Mesenchymal stem cell (in vitro differentiated cells and primary cell): ENCODE measurements around the gene HOXA3.

ENCODE experiments used
- DNase-seq: peaks from one replicate; pipeline ENCODE4 v3.0.0-alpha.2; 2013
- H2AFZ ChIP-seq: one replicate; pipeline ENCODE4 v1.6.1; 2013; ENCODE audit warnings: low read depth, mild to moderate bottlenecking, control low read depth, inconsistent platforms, low read length, moderate library complexity
- H2AK5ac ChIP-seq: 2 replicates; pipeline ENCODE4 v1.6.1; 2013; ENCODE audit warnings: low read length, moderate library complexity, mild to moderate bottlenecking, inconsistent platforms; ENCODE audit not compliant: severe bottlenecking
- H2BK120ac ChIP-seq: one replicate; pipeline ENCODE4 v1.6.1; 2013; ENCODE audit warnings: low read depth, mild to moderate bottlenecking, inconsistent platforms, low read length, moderate library complexity
- H2BK12ac ChIP-seq, 2 experiments: one replicate each; pipeline ENCODE4 v1.6.1; 2013; ENCODE audit warnings: inconsistent platforms in 2 of 2, low read length in 2 of 2, mild to moderate bottlenecking in 2 of 2, moderate library complexity in 2 of 2, control low read depth in 1 of 2
- H2BK15ac ChIP-seq: one replicate; pipeline ENCODE4 v1.6.1; 2013; ENCODE audit warnings: mild to moderate bottlenecking, low read depth, inconsistent platforms; ENCODE audit not compliant: poor library complexity, severe bottlenecking
- H2BK5ac ChIP-seq: 2 replicates; pipeline ENCODE4 v1.6.1; 2013; ENCODE audit warnings: low read depth, mild to moderate bottlenecking, low read length, control low read depth, inconsistent platforms; ENCODE audit not compliant: poor library complexity, severe bottlenecking
- H3K14ac ChIP-seq, 2 experiments: one replicate each; pipeline ENCODE4 v1.6.1; 2013; ENCODE audit warnings: inconsistent platforms in 2 of 2, low read length in 2 of 2, control low read depth in 1 of 2, mild to moderate bottlenecking in 1 of 2, moderate library complexity in 1 of 2
- H3K18ac ChIP-seq, 2 experiments: one replicate each; pipeline ENCODE4 v1.6.1; 2013; ENCODE audit warnings: inconsistent platforms in 2 of 2, low read length in 2 of 2, control low read depth in 1 of 2, low read depth in 1 of 2, mild to moderate bottlenecking in 1 of 2
- H3K23ac ChIP-seq, 2 experiments: one replicate each; pipeline ENCODE4 v1.6.1; 2013; ENCODE audit warnings: inconsistent platforms in 2 of 2, low read length in 2 of 2, mild to moderate bottlenecking in 2 of 2, moderate library complexity in 2 of 2, control low read depth in 1 of 2
- H3K27ac ChIP-seq: 2 replicates; pipeline ENCODE4 v1.5.1; 2013; ENCODE audit warnings: mild to moderate bottlenecking, moderate library complexity, low read length, control low read depth, inconsistent platforms; ENCODE audit not compliant: poor library complexity, severe bottlenecking
- H3K27me3 ChIP-seq, 2 experiments: 2 replicates each; pipeline versions ENCODE4 v1.6.1 to v1.7.0; 2013; ENCODE audit warnings: low read length in 2 of 2, mild to moderate bottlenecking in 2 of 2, moderate library complexity in 2 of 2, control low read depth in 1 of 2, inconsistent platforms in 1 of 2; ENCODE audit not compliant: control insufficient read depth in 1 of 2, insufficient read depth in 1 of 2
- H3K36me3 ChIP-seq, 2 experiments: 2 replicates each; pipeline versions ENCODE4 v1.6.1 to v1.7.0; 2013; ENCODE audit warnings: low read length in 2 of 2, control low read depth in 1 of 2, inconsistent platforms in 1 of 2, low read depth in 1 of 2, mild to moderate bottlenecking in 1 of 2; ENCODE audit not compliant: insufficient read depth in 2 of 2, control insufficient read depth in 1 of 2
- H3K4ac ChIP-seq, 2 experiments: one replicate each; pipeline ENCODE4 v1.6.1; 2013; ENCODE audit warnings: inconsistent platforms in 2 of 2, low read length in 2 of 2, mild to moderate bottlenecking in 2 of 2, moderate library complexity in 2 of 2, control low read depth in 1 of 2, low read depth in 1 of 2
- H3K4me1 ChIP-seq: 2 replicates; pipeline ENCODE4 v1.6.1; 2013; ENCODE audit warnings: low read depth, low read length, control low read depth; ENCODE audit not compliant: control insufficient read depth, insufficient read depth
- H3K4me2 ChIP-seq: 2 replicates; pipeline ENCODE4 v1.6.1; 2013; ENCODE audit warnings: low read length, mild to moderate bottlenecking, inconsistent platforms; ENCODE audit not compliant: poor library complexity, severe bottlenecking
- H3K4me3 ChIP-seq, 2 experiments: 2 replicates each; pipeline versions ENCODE4 v1.5.1 to v1.7.0; 2013; ENCODE audit warnings: low read length in 2 of 2, mild to moderate bottlenecking in 2 of 2, control low read depth in 1 of 2, low read depth in 1 of 2; ENCODE audit not compliant: insufficient read depth in 1 of 2
- H3K79me1 ChIP-seq: replicated peaks from 2 replicates; pipeline ENCODE4 v1.6.1; 2013; ENCODE audit warnings: mild to moderate bottlenecking, control low read depth, low read length, inconsistent platforms; ENCODE audit not compliant: poor library complexity, severe bottlenecking
- H3K9ac ChIP-seq: 2 replicates; pipeline ENCODE4 v1.7.0; 2013; ENCODE audit warnings: mild to moderate bottlenecking, low read length, moderate library complexity
- H3K9me3 ChIP-seq: 2 replicates; pipeline ENCODE4 v1.7.0; 2013; ENCODE audit warnings: mild to moderate bottlenecking, low read length; ENCODE audit not compliant: control insufficient read depth
- H4K8ac ChIP-seq: one replicate; pipeline ENCODE4 v1.6.1; 2013; ENCODE audit warnings: inconsistent platforms, mild to moderate bottlenecking, low read length, moderate library complexity
- H4K91ac ChIP-seq: one replicate; pipeline ENCODE4 v1.6.1; 2013; ENCODE audit warnings: mild to moderate bottlenecking, low read length, inconsistent platforms
- WGBS: methylation state at CpG from one replicate; pipeline ENCODE4 v1.1.7; 2013; ENCODE audit warnings: mixed read lengths; 5-methylcytosine and 5-hydroxymethylcytosine counted together

Gene HOXA3

DNA sequence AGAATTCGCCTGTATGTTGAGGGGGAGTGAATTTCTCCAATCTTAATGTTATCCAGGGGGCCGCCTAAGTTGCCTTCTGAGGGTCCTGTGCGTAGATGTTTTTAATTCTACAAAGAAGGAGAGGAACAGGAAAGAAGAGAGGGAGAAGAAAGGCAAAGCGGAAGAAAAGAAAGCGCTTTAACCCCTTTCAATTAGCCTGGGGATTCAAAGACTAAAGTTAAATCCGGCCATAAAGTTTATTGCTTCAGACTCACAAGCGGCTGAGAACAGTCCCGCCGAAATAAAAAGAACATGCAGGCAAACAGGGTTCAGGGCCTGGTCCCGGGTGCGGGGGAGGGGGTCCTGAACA is 13.4 kb downstream of the HOXA3 start:
- Histone ChIP-seq H3K79me1 (no peaks in the 10 kb centered on the region), H2AFZ (no peak overlapping the region), H2BK5ac (peak overlapping the region; percentile 88), H4K91ac (no peak overlapping the region), H4K8ac (no peak overlapping the region), H3K23ac (no peak overlapping the region), H3K27me3 (no peaks in the 10 kb centered on the region), H2AK5ac (peak overlapping the region; percentile 82), H3K9me3 (no peaks in the 10 kb centered on the region), H3K4me3 (peak overlapping the region; percentile 70 to 82), H2BK12ac (peak overlapping the region in 1 of 2 experiments; percentile 57), H2BK15ac (no peak overlapping the region), H3K4me1 (peaks cover 9% of the 10 kb centered on the region), H3K9ac (peak overlapping the region; percentile 97), H3K18ac (peak overlapping the region in 1 of 2 experiments; percentile 21), H3K27ac (peak overlapping the region; percentile 81), H2BK120ac (no peak overlapping the region), H3K4ac (no peak overlapping the region), H3K14ac (no peak overlapping the region), H3K36me3 (peaks cover 3 to 26% of the 10 kb centered on the region in 2 experiments), H3K4me2 (peak overlapping the region; percentile 49)
- WGBS: 27% methylated on average over 10 of the region's 11 CpGs
- peak; percentile 13 for DNase-seq

DNA sequence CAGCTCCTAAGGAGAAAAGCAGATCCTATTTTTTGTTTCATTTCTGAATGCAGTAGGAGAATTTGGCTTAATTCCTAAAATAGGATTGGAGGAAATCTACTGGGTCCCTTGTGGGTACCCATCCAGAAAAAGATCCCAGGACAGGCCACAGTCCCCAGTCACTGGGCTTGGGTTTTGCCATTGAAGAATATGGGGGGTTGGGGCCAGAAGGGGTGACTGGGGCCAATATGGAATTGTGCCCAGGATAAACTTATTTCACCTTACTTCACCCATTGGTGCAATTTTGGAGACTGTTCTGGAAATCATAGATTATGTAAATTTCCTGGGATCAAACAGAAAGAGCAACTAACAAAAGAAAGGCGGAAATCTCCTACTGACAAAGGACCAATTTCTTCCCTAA is 13.9 kb downstream of the HOXA3 start:
- Histone ChIP-seq H3K4ac (no peak overlapping the region), H2AFZ (no peak overlapping the region), H3K27me3 (no peaks in the 10 kb centered on the region), H3K36me3 (peaks cover 3 to 26% of the 10 kb centered on the region in 2 experiments), H2AK5ac (peak overlapping the region; percentile 82), H4K91ac (no peak overlapping the region), H3K4me1 (peaks cover 8% of the 10 kb centered on the region), H3K9ac (peak overlapping the region; percentile 97), H3K79me1 (no peaks in the 10 kb centered on the region), H3K4me3 (peak overlapping the region in 1 of 2 experiments; percentile 82), H3K4me2 (peak overlapping the region; percentile 49), H4K8ac (no peak overlapping the region), H2BK12ac (no peak overlapping the region), H3K27ac (peak overlapping the region; percentile 81), H3K14ac (no peak overlapping the region), H2BK15ac (no peak overlapping the region), H3K18ac (no peak overlapping the region), H2BK5ac (peak overlapping the region; percentile 22), H3K23ac (no peak overlapping the region), H2BK120ac (no peak overlapping the region), H3K9me3 (no peaks in the 10 kb centered on the region)
- no peak for DNase-seq
- WGBS: no CpG with 5 or more reads among the region's 1 CpG

DNA sequence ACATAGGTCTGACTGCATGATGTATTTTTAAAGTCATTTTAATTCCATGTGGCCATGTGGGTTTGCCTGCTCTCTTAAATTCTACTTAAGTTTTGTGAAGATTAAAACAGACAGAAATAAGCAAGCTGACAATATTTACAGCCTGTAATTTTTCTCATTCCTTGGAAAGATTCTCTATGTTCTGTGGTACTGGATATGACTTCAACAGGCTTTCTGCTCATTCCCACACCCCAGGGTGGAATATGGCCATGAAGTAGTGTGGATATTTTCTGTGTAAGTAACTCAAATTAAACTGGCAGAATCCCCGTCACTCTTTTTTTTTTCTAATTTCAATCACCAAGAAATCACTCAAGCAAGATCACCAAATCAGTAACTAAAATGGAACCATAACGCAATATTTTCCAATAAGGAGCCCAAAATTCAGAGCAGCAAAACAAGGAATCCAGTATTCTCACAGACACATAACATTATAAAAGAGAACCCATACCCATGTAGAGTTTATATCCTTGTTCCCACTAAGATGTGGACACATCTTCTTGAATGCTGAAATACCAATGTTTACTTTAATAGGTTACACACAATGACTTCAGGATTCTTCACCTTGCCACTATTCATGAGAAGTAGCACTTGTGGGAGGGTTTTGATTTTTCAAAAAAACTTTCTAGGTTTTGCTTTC is 14.6 kb downstream of the HOXA3 start:
- H3K18ac ChIP-seq: no peak overlapping the region
- no peak overlapping the region for H3K14ac ChIP-seq
- H3K9ac ChIP-seq: peak overlapping the region; percentile 97
- H4K91ac ChIP-seq: no peak overlapping the region
- H2BK120ac ChIP-seq: no peak overlapping the region
- no peak overlapping the region for H2AFZ ChIP-seq
- peak overlapping the region; percentile 49 for H3K4me2 ChIP-seq
- no peaks in the 10 kb centered on the region for H3K9me3 ChIP-seq
- no peak overlapping the region for H2BK12ac ChIP-seq
- H3K27ac ChIP-seq: peak overlapping the region; percentile 81
- peak; percentile 17 for DNase-seq
- no peak overlapping the region for H3K4ac ChIP-seq
- no peaks in the 10 kb centered on the region for H3K79me1 ChIP-seq
- H2AK5ac ChIP-seq: no peak overlapping the region
- H3K27me3 ChIP-seq: no peaks in the 10 kb centered on the region
- peak overlapping the region in 1 of 2 experiments; percentile 82 for H3K4me3 ChIP-seq
- WGBS: 80% methylated on average over 2 of the region's 2 CpGs
- H3K36me3 ChIP-seq: peaks cover 0 to 26% of the 10 kb centered on the region in 2 experiments
- no peak overlapping the region for H2BK15ac ChIP-seq
- no peak overlapping the region for H2BK5ac ChIP-seq
- no peak overlapping the region for H3K23ac ChIP-seq
- H4K8ac ChIP-seq: no peak overlapping the region
- peaks cover 6% of the 10 kb centered on the region for H3K4me1 ChIP-seq

- Histone ChIP-seq H2AFZ (no peak overlapping the region), H3K79me1 (no peaks in the 10 kb centered on the region), H3K4me1 (peaks cover 9% of the 10 kb centered on the region), H3K23ac (no peak overlapping the region), H2AK5ac (no peak overlapping the region), H3K27ac (no peak overlapping the region), H3K14ac (no peak overlapping the region), H2BK5ac (no peak overlapping the region), H3K27me3 (no peaks in the 10 kb centered on the region), H3K4me3 (peak overlapping the region in 1 of 2 experiments; percentile 32), H2BK12ac (no peak overlapping the region), H2BK15ac (no peak overlapping the region), H4K8ac (no peak overlapping the region), H3K9ac (peak overlapping the region; percentile 77), H4K91ac (no peak overlapping the region), H3K4ac (no peak overlapping the region), H3K36me3 (peaks cover 0 to 3% of the 10 kb centered on the region in 2 experiments), H3K18ac (no peak overlapping the region), H2BK120ac (no peak overlapping the region), H3K9me3 (no peaks in the 10 kb centered on the region), H3K4me2 (no peak overlapping the region)
- DNase-seq: peak; percentile 49
- WGBS: 52% methylated on average over 2 of the region's 2 CpGs
Observed at GRCh38 chr7:27134392-27134791, 18.0 kb downstream of the HOXA3 start.
